Measurements from ENCODE around the gene EMC7. TPM values are rescaled to one million over a fixed set of nuclear protein-coding genes. Genes with fewer than 3 reads are reported as not detected.

EMC7 gene
- total RNA-seq, 1 experiment from 2014 or later, result 32.1 TPM

DNA sequence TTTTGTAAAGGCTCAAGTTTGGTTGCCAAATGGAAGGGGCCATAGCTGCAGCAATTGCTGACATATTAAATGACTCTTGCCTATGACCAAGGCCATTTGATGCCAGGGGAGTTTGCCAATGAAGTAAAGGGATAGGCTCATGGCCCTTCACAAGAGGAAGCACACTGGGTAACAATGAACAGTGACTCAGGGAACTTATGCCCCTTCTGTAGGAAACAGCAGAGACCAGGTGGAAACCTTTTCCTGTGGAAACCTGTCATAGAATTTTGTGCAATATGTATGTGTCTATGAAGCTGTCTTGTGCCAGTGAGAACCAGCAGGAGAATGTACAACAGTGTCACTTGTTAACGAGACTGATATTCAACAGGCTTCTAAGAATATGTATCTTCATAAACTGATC lies 37.2 kb downstream of the EMC7 start:
- POLR2A ChIA-PET, result no interaction called here

More for the DNA sequence above, 37.2 kb downstream of the EMC7 start:
- Mint-ChIP-seq H3K27me3 (ENCODE audit: low read depth) (no peaks in the 10 kb centered on the region; the same call in 1 of the 2 replicates), H3K4me1 (no peaks in the 10 kb centered on the region), H3K4me3 (no peak overlapping the region), H3K36me3 (no peaks in the 10 kb centered on the region), H3K27ac (no peak overlapping the region), H3K9me3 (no peaks in the 10 kb centered on the region)
- ATAC-seq (no peak), DNase-seq (ENCODE audit: low spot score) (no peak)
- CTCF ChIA-PET, result no interaction called here
- TF ChIP-seq ZNF671 (CRISPR knock-in tag; IDR thresholded peaks at IDR 0.05) (no peak), IRF2 (CRISPR knock-in tag; IDR thresholded peaks at IDR 0.05; ENCODE audit: borderline replicate concordance, low read depth) (no peak), SMAD4 (CRISPR knock-in tag; IDR thresholded peaks at IDR 0.05) (no peak), PRRX2 (CRISPR knock-in tag; IDR thresholded peaks at IDR 0.05) (no peak), CREM (CRISPR knock-in tag; IDR thresholded peaks at IDR 0.05) (no peak), GRHL2 (CRISPR knock-in tag; IDR thresholded peaks at IDR 0.05; ENCODE audit: insufficient replicate concordance, severe bottlenecking) (no peak), ZNF396 (CRISPR knock-in tag; IDR thresholded peaks at IDR 0.05; ENCODE audit: borderline replicate concordance) (no peak), CBFB (CRISPR knock-in tag; IDR thresholded peaks at IDR 0.05; ENCODE audit: low read depth) (no peak), GTF2I (CRISPR knock-in tag; conservative IDR thresholded peaks at IDR 0.05) (no peak), SP1 (CRISPR knock-in tag; conservative IDR thresholded peaks at IDR 0.05) (no peak), ATF1 (CRISPR knock-in tag; IDR thresholded peaks at IDR 0.05) (no peak)
- TF ChIP-seq, protein P1, sequence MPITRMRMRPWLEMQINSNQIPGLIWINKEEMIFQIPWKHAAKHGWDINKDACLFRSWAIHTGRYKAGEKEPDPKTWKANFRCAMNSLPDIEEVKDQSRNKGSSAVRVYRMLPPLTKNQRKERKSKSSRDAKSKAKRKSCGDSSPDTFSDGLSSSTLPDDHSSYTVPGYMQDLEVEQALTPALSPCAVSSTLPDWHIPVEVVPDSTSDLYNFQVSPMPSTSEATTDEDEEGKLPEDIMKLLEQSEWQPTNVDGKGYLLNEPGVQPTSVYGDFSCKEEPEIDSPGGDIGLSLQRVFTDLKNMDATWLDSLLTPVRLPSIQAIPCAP (CRISPR knock-in tag; IDR thresholded peaks at IDR 0.05), result no peak
- TF ChIP-seq, protein P2, sequence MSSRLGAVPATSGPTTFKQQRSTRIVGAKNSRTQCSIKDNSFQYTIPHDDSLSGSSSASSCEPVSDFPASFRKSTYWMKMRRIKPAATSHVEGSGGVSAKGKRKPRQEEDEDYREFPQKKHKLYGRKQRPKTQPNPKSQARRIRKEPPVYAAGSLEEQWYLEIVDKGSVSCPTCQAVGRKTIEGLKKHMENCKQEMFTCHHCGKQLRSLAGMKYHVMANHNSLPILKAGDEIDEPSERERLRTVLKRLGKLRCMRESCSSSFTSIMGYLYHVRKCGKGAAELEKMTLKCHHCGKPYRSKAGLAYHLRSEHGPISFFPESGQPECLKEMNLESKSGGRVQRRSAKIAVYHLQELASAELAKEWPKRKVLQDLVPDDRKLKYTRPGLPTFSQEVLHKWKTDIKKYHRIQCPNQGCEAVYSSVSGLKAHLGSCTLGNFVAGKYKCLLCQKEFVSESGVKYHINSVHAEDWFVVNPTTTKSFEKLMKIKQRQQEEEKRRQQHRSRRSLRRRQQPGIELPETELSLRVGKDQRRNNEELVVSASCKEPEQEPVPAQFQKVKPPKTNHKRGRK (CRISPR knock-in tag; IDR thresholded peaks at IDR 0.05; ENCODE audit: borderline replicate concordance), result no peak
- TF ChIP-seq, protein P3, sequence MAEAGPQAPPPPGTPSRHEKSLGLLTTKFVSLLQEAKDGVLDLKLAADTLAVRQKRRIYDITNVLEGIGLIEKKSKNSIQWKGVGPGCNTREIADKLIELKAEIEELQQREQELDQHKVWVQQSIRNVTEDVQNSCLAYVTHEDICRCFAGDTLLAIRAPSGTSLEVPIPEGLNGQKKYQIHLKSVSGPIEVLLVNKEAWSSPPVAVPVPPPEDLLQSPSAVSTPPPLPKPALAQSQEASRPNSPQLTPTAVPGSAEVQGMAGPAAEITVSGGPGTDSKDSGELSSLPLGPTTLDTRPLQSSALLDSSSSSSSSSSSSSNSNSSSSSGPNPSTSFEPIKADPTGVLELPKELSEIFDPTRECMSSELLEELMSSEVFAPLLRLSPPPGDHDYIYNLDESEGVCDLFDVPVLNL (CRISPR knock-in tag; IDR thresholded peaks at IDR 0.05; ENCODE audit: borderline replicate concordance, low read depth), result no peak
- TF ChIP-seq, protein P4, sequence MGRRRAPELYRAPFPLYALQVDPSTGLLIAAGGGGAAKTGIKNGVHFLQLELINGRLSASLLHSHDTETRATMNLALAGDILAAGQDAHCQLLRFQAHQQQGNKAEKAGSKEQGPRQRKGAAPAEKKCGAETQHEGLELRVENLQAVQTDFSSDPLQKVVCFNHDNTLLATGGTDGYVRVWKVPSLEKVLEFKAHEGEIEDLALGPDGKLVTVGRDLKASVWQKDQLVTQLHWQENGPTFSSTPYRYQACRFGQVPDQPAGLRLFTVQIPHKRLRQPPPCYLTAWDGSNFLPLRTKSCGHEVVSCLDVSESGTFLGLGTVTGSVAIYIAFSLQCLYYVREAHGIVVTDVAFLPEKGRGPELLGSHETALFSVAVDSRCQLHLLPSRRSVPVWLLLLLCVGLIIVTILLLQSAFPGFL (CRISPR knock-in tag; IDR thresholded peaks at IDR 0.05; ENCODE audit: borderline replicate concordance), result no peak
- TF ChIP-seq, protein P5, sequence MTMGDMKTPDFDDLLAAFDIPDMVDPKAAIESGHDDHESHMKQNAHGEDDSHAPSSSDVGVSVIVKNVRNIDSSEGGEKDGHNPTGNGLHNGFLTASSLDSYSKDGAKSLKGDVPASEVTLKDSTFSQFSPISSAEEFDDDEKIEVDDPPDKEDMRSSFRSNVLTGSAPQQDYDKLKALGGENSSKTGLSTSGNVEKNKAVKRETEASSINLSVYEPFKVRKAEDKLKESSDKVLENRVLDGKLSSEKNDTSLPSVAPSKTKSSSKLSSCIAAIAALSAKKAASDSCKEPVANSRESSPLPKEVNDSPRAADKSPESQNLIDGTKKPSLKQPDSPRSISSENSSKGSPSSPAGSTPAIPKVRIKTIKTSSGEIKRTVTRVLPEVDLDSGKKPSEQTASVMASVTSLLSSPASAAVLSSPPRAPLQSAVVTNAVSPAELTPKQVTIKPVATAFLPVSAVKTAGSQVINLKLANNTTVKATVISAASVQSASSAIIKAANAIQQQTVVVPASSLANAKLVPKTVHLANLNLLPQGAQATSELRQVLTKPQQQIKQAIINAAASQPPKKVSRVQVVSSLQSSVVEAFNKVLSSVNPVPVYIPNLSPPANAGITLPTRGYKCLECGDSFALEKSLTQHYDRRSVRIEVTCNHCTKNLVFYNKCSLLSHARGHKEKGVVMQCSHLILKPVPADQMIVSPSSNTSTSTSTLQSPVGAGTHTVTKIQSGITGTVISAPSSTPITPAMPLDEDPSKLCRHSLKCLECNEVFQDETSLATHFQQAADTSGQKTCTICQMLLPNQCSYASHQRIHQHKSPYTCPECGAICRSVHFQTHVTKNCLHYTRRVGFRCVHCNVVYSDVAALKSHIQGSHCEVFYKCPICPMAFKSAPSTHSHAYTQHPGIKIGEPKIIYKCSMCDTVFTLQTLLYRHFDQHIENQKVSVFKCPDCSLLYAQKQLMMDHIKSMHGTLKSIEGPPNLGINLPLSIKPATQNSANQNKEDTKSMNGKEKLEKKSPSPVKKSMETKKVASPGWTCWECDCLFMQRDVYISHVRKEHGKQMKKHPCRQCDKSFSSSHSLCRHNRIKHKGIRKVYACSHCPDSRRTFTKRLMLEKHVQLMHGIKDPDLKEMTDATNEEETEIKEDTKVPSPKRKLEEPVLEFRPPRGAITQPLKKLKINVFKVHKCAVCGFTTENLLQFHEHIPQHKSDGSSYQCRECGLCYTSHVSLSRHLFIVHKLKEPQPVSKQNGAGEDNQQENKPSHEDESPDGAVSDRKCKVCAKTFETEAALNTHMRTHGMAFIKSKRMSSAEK (CRISPR knock-in tag; IDR thresholded peaks at IDR 0.05; ENCODE audit: borderline replicate concordance), result no peak
- TF ChIP-seq, protein P6, sequence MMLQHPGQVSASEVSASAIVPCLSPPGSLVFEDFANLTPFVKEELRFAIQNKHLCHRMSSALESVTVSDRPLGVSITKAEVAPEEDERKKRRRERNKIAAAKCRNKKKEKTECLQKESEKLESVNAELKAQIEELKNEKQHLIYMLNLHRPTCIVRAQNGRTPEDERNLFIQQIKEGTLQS (CRISPR knock-in tag; conservative IDR thresholded peaks at IDR 0.05), result no peak
- TF ChIP-seq, protein P7, sequence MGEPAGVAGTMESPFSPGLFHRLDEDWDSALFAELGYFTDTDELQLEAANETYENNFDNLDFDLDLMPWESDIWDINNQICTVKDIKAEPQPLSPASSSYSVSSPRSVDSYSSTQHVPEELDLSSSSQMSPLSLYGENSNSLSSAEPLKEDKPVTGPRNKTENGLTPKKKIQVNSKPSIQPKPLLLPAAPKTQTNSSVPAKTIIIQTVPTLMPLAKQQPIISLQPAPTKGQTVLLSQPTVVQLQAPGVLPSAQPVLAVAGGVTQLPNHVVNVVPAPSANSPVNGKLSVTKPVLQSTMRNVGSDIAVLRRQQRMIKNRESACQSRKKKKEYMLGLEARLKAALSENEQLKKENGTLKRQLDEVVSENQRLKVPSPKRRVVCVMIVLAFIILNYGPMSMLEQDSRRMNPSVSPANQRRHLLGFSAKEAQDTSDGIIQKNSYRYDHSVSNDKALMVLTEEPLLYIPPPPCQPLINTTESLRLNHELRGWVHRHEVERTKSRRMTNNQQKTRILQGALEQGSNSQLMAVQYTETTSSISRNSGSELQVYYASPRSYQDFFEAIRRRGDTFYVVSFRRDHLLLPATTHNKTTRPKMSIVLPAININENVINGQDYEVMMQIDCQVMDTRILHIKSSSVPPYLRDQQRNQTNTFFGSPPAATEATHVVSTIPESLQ (CRISPR knock-in tag; IDR thresholded peaks at IDR 0.05), result no peak

Data from WTC11 (cell line).